Endodermal cell (in vitro differentiated cells): Measurements from ENCODE around the gene ABHD2. TPM values are rescaled to one million over a fixed set of nuclear protein-coding genes. Genes with fewer than 3 reads are reported as not detected.

Experiments used
- DNase-seq: peaks from one replicate; pipeline ENCODE4 v3.0.0-alpha.2; 2017
- H3K27ac ChIP-seq: 2 replicates; pipeline ENCODE4 v1.5.1; 2013; ENCODE audit warnings: mild to moderate bottlenecking, low read depth, low read length, moderate library complexity
- H3K27me3 ChIP-seq: 2 replicates; pipeline ENCODE4 v1.6.1; 2013; ENCODE audit warnings: mild to moderate bottlenecking, low read length, moderate library complexity; ENCODE audit not compliant: insufficient read depth, control insufficient read depth, poor library complexity, severe bottlenecking
- H3K36me3 ChIP-seq: 2 replicates; pipeline ENCODE4 v1.7.0; 2013; ENCODE audit warnings: mild to moderate bottlenecking, low read length, moderate library complexity; ENCODE audit not compliant: control insufficient read depth, insufficient read depth
- H3K4me1 ChIP-seq: one replicate; pipeline ENCODE4 v1.7.0; 2013; ENCODE audit warnings: low read length; ENCODE audit not compliant: control insufficient read depth, insufficient read depth
- H3K4me3 ChIP-seq: 2 replicates; pipeline ENCODE4 v1.5.1; 2013; ENCODE audit warnings: mild to moderate bottlenecking, low read length, moderate library complexity
- H3K9ac ChIP-seq: 2 replicates; pipeline ENCODE4 v1.6.1; 2013; ENCODE audit warnings: mild to moderate bottlenecking, low read length, moderate library complexity; ENCODE audit not compliant: poor library complexity, severe bottlenecking; ENCODE audit errors: extremely low read depth
- H3K9me3 ChIP-seq: 2 replicates; pipeline ENCODE4 v1.6.1; 2013; ENCODE audit warnings: mild to moderate bottlenecking, low read length, moderate library complexity; ENCODE audit not compliant: control insufficient read depth
- H3K27ac Mint-ChIP-seq: 2 replicates; pipeline ENCODE4 v1.8.0; 2020; ENCODE audit warnings: mixed read lengths
- H3K27me3 Mint-ChIP-seq: 2 replicates; pipeline ENCODE4 v1.8.0; 2021; ENCODE audit warnings: mild to moderate bottlenecking, mixed read lengths; ENCODE audit not compliant: insufficient read depth
- H3K36me3 Mint-ChIP-seq: 2 replicates; pipeline ENCODE4 v1.8.0; 2020; ENCODE audit warnings: low read depth, mixed read lengths
- H3K4me1 Mint-ChIP-seq: 2 replicates; pipeline ENCODE4 v1.8.0; 2020; ENCODE audit warnings: mixed read lengths
- H3K4me3 Mint-ChIP-seq: 2 replicates; pipeline ENCODE4 v1.8.0; 2020; ENCODE audit warnings: mild to moderate bottlenecking, moderate library complexity, mixed read lengths
- H3K9me3 Mint-ChIP-seq: 2 replicates; pipeline ENCODE4 v1.8.0; 2020; ENCODE audit warnings: mild to moderate bottlenecking, mixed read lengths
- WGBS, 2 experiments: methylation state at CpG; one replicate each; pipeline versions ENCODE4 v1.1.5 to v1.1.7; 2013; ENCODE audit warnings: missing lambda C conversion rate in 2 of 2, mixed read lengths in 1 of 2; ENCODE audit not compliant: insufficient coverage in 1 of 2, insufficient read length in 1 of 2; 5-methylcytosine and 5-hydroxymethylcytosine counted together
- total RNA-seq, 2 donors: library from RNA; stranded (reverse); fragmentation: NEBNext Ultra II Directional in 1 of 2; extraction: Animal tissue kit (Norgen Biotek cat#: 25700) in 1 of 2; gene quantifications; 2 replicates in 1 of 2; 3 replicates in 1 of 2; pipeline ENCODE4 v1.2.1, GENCODE V29; 2021
- TF ChIP-seq, protein P1 (sequence below): fragments of 200-600 bp; sonication (generic); conservative IDR thresholded peaks from 2 replicates; pipeline ENCODE4 v1.5.0; 2021; ENCODE audit warnings: antibody characterized with exemption, mild to moderate bottlenecking

ABHD2 gene
- total RNA-seq, 2 donors from 2014 or later, result 24.1 to 26.0 TPM

DNA sequence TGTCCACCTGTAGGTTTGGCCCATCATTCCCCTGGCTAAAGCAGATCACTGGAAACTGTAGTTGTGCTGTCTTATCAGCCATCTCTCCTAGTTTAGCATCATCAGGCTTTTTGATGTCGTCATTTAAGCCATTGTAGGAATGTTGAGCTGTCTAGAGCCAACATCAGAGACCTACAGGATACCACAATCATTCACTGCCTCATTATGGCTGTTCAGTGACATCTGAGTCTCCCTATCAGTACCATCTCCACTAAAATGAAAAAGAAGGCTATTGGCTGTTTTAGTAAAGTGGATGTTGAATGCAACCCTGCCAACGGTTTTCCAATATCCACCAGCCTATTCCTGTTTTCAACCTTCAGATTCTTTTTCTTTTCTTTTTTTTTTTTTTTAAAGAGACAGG is 103.9 kb downstream of the ABHD2 start:
- no peaks in the 10 kb centered on the region for H3K9me3 Mint-ChIP-seq
- Histone ChIP-seq H3K4me3 (no peak overlapping the region), H3K36me3 (peaks cover 11% of the 10 kb centered on the region), H3K27ac (no peak overlapping the region), H3K9me3 (no peaks in the 10 kb centered on the region), H3K9ac (no peak overlapping the region), H3K27me3 (no peaks in the 10 kb centered on the region), H3K4me1 (peaks cover 4% of the 10 kb centered on the region)
- TF ChIP-seq, protein P1, sequence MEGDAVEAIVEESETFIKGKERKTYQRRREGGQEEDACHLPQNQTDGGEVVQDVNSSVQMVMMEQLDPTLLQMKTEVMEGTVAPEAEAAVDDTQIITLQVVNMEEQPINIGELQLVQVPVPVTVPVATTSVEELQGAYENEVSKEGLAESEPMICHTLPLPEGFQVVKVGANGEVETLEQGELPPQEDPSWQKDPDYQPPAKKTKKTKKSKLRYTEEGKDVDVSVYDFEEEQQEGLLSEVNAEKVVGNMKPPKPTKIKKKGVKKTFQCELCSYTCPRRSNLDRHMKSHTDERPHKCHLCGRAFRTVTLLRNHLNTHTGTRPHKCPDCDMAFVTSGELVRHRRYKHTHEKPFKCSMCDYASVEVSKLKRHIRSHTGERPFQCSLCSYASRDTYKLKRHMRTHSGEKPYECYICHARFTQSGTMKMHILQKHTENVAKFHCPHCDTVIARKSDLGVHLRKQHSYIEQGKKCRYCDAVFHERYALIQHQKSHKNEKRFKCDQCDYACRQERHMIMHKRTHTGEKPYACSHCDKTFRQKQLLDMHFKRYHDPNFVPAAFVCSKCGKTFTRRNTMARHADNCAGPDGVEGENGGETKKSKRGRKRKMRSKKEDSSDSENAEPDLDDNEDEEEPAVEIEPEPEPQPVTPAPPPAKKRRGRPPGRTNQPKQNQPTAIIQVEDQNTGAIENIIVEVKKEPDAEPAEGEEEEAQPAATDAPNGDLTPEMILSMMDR, result no peak
- peaks cover 16% of the 10 kb centered on the region for H3K36me3 Mint-ChIP-seq
- H3K27ac Mint-ChIP-seq, result no peak overlapping the region
- 86 to 100% methylated on average over 1 to 2 of the region's 2 CpGs for WGBS, 2 experiments
- H3K4me1 Mint-ChIP-seq, result peaks cover 22% of the 10 kb centered on the region
- no peak overlapping the region for H3K4me3 Mint-ChIP-seq
- DNase-seq, result no peak
- no peaks in the 10 kb centered on the region for H3K27me3 Mint-ChIP-seq

DNA sequence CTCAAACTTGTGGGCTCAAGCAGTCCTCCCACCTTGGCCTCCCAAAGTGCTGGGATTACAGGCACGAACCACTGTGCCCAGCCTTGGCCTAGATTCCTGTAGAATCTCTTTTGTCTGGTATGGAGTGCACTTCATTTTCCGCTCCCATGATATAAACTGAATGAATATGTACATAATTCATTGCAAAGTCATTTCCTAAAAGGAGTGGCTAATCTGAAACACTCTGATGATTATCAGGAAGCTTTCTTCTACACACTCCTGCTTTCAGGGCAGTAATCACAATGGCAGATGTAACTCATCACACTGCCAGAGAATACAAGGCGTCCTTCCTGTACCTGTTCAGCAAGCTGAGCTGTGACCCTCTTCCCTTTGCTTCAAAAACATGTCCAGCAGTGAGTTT is 104.5 kb downstream of the ABHD2 start:
- no peak overlapping the region for H3K9ac ChIP-seq
- TF ChIP-seq, protein P1, result no peak
- H3K27me3 ChIP-seq, result no peaks in the 10 kb centered on the region
- no peaks in the 10 kb centered on the region for H3K9me3 ChIP-seq
- no peak overlapping the region for H3K27ac Mint-ChIP-seq
- H3K4me3 ChIP-seq, result no peak overlapping the region
- peaks cover 27% of the 10 kb centered on the region for H3K4me1 Mint-ChIP-seq
- no peaks in the 10 kb centered on the region for H3K9me3 Mint-ChIP-seq
- H3K27ac ChIP-seq, result no peak overlapping the region
- WGBS, 2 experiments, result 89 to 100% methylated on average over 2 to 3 of the region's 3 CpGs
- no peak overlapping the region for H3K4me3 Mint-ChIP-seq
- peaks cover 9% of the 10 kb centered on the region for H3K4me1 ChIP-seq
- no peak for DNase-seq
- H3K36me3 ChIP-seq, result peaks cover 11% of the 10 kb centered on the region
- no peaks in the 10 kb centered on the region for H3K27me3 Mint-ChIP-seq
- peaks cover 16% of the 10 kb centered on the region for H3K36me3 Mint-ChIP-seq

DNA sequence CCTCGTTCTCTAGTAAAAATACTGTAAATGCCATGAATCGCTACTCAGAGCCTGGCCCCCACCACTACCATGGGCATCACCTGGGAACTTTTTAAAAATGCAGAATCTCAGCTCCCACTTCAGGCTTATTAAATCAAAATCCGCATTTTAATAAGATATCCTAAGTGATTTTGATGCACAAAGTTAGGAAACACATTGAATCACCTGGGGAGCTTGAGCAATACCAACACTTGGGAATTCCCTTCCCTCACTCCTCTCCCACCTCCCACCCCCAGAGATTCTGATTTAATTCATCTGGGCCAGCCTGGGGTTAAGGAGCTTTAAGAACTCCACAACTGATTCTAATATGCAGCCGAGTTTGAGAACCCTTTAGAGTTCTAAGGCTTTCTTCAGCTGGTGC is 106.4 kb downstream of the ABHD2 start:
- Histone ChIP-seq H3K9ac (no peak overlapping the region), H3K4me1 (peaks cover 25% of the 10 kb centered on the region), H3K9me3 (no peaks in the 10 kb centered on the region), H3K27me3 (no peaks in the 10 kb centered on the region), H3K27ac (no peak overlapping the region), H3K4me3 (no peak overlapping the region), H3K36me3 (peaks cover 11% of the 10 kb centered on the region)
- 66 to 84% methylated on average over 3 to 4 of the region's 4 CpGs for WGBS, 2 experiments
- Mint-ChIP-seq H3K4me3 (no peak overlapping the region), H3K36me3 (peaks cover 16% of the 10 kb centered on the region), H3K9me3 (no peaks in the 10 kb centered on the region), H3K27ac (no peak overlapping the region), H3K4me1 (peaks cover 45% of the 10 kb centered on the region), H3K27me3 (no peaks in the 10 kb centered on the region)
- DNase-seq, result no peak
- TF ChIP-seq, protein P1, result no peak
